HG03521 (cell line): ENCODE measurements around the gene ADPRM.

Experiments used
- ATAC-seq: cut with Tn5 transposase; IDR thresholded peaks from one replicate; pipeline ENCODE4 v1.9.1; 2021; ENCODE audit warnings: mild to moderate bottlenecking, moderate library complexity; ENCODE audit not compliant: unreplicated experiment

The ADPRM gene

GRCh38 chr17:10738521-10739258 is 41.3 kb downstream of the ADPRM start:
- ATAC-seq = no peak

GRCh38 chr17:10739386-10739785 is 42.0 kb downstream of the ADPRM start:
- ATAC-seq = no peak

DNA sequence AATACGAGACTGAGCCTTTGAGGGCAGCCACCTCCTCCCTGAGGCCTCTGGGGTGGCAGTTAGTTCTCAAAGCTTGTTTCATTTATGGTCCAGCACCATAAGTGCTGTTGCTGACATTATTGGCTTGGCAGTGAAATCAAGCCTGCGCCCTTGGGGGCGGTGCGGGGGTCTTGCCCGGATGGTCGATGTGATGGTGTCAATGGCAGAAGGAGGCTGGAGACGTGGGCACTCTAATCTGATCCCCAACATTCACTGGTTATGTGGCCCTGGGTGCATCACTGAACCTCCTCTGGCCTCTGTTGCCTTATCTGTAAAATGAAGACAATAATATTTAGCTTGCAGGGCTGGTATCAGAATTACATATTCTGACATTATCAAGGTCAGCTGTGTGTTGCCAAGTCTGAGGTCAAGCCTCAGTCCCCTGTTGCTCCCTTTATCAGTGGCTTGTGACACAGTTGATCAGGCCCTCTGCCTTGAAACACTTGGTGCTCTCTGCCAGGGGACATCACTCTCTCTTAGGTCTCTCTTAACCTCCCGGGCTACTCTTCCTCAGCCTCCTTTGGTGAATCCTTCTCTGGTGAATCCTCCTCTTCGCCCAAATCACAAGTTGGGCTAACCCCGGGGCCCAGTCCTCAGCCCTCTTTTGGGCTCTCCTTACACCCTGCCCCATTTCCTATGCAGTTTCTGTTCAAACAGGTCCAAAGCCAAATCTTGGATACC is 44.2 kb downstream of the ADPRM start:
- no peak for ATAC-seq

- ATAC-seq = no peak
These were observed 45.0 kb downstream of the ADPRM start for GRCh38 chr17:10742431-10742830.

DNA sequence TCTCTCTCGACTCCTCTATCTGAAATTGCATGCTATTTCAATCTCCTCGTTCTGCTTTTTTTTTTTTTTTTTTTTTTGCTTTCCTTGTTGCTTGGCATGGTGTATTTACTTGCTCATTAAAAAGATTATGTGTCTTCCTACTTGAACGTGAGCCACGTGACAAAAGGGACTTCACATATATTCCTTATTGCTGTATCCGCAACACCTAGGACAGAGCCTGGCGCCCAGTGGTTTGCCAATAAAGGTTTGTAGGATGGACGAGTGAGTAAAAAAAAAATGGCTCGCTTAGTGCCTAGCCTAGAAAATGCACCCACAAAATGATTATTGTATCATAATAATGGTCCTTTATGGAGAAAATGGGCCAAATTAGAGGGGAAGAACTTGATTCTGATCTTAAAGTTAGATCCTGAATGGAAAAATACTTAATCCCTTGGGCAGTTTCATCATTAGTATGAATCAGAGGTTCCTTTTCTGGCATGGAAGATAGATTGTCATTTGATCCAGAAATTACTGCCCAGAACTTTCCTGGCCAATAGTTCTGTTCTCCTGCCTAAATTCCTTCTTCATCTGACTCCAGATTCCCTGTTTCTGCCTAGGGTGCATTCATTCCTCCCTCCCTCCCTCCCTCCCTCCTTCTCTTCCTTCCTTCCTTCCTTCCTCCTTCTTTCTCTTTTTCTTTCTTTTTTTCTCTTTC is 46.1 kb downstream of the ADPRM start:
- ATAC-seq = no peak

GRCh38 chr17:10744501-10745000 is 47.2 kb downstream of the ADPRM start:
- no peak for ATAC-seq

GRCh38 chr17:10745231-10745630 is 47.8 kb downstream of the ADPRM start:
- no peak for ATAC-seq

DNA sequence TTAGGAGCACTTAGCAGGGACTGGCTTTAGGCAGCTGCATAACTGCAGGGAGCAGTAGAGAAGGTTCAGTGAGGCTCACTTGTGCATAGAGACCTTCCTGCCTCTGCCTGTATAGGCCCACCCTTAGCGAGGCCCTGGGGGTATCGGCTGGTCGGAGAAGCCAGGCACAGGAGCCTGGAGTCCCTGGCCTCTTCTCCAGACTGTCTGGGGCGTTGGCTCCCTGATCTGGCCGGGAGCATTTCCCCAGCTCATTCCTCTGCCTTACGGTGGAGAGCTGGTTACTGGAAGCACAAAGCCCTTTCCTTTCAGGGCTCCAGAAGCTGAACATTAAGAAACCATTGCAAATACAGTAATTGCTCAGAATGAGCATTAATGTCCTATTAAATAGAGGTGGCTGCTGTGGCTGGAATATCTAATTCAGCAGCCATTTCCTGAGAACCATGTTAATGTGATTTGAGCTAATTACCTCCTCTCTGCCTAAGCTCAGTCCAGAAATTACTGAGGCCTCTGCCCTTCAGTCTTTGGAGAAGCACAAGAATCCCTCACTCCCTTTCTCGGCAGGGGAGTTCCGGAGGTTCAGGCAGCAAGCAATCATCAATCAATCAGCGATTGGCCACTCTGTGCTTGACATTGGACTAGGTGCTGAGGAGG is 51.3 kb downstream of the ADPRM start:
- no peak for ATAC-seq

DNA sequence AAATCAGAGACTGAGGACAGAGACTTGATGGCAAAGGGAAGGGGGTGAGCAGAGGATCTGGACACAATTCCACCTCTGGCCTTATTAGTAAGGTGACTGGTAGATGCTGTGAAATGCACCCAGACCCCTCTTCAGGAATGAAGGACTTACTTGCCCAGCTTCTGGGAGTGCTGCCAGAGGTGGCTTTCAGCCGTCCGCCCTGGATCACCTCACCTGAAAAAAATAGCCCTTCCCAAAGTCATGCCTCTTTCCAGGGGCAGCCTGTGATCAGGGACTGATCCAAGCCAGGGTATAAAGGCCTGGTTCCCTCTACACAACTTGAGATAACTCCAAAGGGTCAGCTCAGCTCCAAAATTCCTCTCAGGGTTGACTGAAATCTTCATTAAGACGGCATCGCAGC is 52.8 kb downstream of the ADPRM start:
- ATAC-seq = no peak

DNA sequence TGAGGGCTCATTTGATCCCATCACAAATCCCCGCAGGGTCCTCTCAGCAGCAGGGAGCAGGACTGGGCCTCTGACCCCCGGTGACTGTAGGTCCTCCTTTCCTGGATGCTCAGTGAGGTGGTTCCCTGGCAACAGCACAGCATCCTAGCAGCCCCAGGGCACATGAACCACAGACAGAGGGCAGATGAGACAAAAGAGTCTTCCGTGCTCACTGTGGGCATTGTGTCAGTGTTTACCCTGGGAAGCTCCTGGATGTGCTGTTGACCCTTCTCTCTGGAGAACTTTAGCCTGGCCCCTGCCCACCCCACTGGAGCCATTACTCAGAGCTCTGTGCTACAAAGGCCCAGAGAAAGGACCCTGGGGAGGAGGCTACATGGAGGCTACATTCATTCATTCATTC is 54.2 kb downstream of the ADPRM start:
- no peak for ATAC-seq

DNA sequence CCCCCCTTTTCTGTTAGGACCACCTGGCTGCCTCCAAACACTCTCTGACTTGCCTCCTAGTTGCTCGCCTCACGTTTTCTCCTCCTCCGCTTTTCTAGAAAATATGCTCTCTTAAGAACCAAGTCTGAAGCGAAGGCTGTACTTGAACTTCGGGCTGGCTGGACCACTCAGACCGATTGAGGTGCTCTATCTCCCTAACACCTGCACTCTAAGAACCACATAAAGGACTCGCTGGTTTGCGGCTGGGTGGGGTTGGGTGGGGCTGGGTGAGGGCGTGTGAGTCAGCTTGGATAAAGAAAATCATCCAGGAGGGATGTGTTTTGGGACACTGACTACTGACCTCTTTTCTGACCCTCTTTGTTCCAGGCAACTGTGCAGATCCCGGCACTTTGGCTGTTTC is 55.3 kb downstream of the ADPRM start:
- no peak for ATAC-seq

DNA sequence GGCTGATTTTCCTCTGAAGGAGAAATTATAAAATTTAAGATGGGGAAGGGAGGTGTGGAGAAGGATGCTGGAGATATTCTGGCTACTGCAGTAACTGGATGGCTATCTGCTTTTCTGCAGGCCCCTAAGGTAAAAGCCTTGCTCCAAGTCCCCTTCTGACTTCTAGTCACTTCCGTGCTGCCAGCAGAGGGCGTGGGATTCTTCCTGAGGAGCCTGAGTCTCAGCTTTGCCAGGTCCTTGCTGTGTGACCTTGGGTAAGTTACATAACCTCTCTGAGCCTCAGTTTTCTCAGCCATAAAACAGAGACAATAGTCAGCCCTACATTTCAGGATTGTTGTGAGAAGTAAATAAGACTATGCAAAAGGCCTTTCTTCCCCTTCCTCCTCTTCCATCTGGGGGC is 56.7 kb downstream of the ADPRM start:
- no peak for ATAC-seq

DNA sequence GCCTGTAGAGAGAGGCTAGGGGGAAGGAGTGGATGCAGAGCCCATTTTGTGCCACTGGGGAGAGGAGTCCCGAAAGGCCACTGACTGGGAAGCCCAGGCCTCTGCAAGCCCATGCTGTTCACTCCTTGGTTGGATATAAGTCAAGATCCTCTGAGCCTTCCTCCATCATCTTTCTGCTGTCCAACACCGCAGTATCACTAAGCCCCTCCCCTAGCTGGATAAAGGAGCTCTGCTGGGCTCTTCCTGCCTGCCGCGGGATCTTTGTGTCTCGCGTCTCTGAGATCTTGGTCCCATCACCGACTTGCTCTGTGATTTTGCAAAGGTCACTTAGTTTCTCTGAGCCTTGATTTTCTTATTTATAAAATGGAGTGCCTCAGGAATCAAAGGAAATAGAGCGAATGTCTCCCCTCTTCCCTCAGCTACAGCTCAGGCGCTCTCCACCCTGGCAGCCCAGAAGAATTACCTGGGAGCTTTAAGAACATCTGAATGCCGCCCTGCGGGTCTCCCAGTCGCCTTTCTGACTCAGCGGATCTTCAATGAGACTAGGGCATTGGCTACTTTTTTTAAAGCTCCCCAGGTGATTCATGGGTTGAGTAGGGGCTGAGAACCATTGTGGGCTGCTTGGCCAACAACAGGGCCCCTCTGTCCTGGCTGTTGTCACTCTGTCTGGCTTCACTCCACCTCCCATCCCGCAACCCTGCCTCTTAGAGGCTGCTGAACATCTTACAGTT is 57.6 kb downstream of the ADPRM start:
- no peak for ATAC-seq

DNA sequence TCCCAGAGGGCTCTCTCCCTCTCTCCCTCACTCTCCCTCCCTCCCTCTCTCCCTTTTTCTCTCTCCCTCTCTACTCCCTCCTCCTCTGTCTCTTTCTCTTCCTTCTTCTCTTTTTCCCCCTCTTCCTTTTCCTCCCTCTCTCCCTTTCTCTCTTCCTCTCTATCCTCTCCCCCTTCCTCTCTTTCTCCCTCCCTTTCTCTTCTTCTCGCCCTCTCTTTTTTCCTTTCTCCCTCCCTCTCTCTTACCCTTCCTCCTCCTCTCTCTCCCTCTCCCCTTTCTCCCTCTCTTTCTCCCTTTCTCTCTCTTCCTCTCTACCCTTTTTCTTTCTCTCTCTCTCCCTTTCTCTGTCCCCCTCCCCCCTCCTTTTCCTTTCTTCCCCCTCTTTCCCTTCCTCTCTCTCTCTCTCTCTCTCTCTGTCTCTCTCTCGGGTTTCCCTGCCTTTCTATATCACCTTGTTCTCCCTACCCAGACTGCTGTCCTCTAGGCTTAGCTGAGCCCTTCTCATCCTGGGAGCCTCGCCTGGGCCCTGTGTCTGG is 58.3 kb downstream of the ADPRM start:
- ATAC-seq = no peak

- no peak for ATAC-seq
These were observed 58.8 kb downstream of the ADPRM start for GRCh38 chr17:10756185-10756584.

DNA sequence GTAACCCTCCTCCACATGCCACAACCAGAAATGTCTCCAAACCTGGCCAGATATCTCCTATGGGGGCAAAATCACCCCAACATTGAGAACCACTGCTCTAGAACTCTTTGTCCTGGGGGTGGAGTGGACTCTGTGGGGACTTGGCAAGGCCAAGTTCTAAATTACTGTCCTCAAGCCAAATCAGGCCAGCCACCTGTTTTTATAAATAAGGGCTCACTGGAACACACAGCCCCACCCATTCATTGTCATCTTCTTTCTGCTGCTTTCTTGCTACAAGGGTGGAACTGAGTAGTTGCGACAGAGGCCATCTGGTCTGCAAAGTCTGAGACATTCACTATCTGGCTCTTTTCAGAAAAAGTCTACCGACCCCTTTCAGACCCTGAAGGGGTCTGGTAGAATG is 59.2 kb downstream of the ADPRM start:
- ATAC-seq = no peak

- ATAC-seq = no peak
These were observed 59.7 kb downstream of the ADPRM start for GRCh38 chr17:10757067-10757466.

DNA sequence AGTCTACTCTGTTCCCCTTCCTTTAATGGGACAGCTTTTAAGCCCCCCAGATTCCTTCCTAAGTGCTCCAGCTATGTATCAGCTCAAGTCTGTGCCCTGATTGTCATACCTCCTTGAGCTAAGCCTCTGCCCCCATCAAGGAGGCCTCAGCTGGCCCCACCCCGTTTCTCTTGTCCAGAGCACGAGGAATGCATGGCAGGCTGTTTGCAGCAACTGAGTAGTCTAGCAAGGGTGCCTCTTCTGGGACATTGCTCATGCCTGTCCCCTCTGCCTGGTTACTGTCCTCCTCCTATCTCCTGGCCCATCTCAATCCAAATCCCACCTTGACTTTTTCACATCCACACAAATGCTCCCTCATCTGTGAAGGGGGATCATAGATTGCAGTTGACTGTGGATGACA is 60.3 kb downstream of the ADPRM start:
- ATAC-seq = no peak

GRCh38 chr17:10758062-10758461 is 60.7 kb downstream of the ADPRM start:
- ATAC-seq = no peak
